Sigmoid colon (tissue), 4 donors: ENCODE results near the gene RBM18.

Experiments
- CTCF ChIP-seq, 4 experiments: fragments of 450-650 bp in 3 of 4; fragments of 200-600 bp in 1 of 4; IDR thresholded peaks; one replicate each; pipeline ENCODE4 v1.5.1; 2016 to 2019; ENCODE audit warnings: antibody characterized with exemption in 4 of 4, mild to moderate bottlenecking in 3 of 4, moderate library complexity in 2 of 4
- EP300 ChIP-seq, 4 donors: sonication (generic); formaldehyde crosslinking; IDR thresholded peaks; one replicate each; pipeline ENCODE4 v1.6.1; 2017; ENCODE audit warnings: antibody characterized with exemption in 4 of 4
- POLR2A ChIP-seq, 2 donors: fragments of 450-650 bp; IDR thresholded peaks; one replicate each; pipeline ENCODE4 v1.6.1; 2016; ENCODE audit warnings: antibody characterized with exemption in 2 of 2, mild to moderate bottlenecking in 2 of 2, moderate library complexity in 2 of 2
- POLR2AphosphoS5 ChIP-seq, 4 donors: sonication (generic); formaldehyde crosslinking; IDR thresholded peaks; one replicate each; pipeline ENCODE4 v1.6.1; 2017; ENCODE audit warnings: antibody characterized with exemption in 4 of 4

GRCh38 chr9:122217640-122218039 is 47.0 kb downstream of the RBM18 start:
- no peak for TF ChIP-seq CTCF (IDR thresholded peaks at IDR 0.05)
- no peak for TF ChIP-seq POLR2AphosphoS5 (IDR thresholded peaks at IDR 0.05)
- TF ChIP-seq EP300 (IDR thresholded peaks at IDR 0.05), result no peak
- TF ChIP-seq POLR2A (IDR thresholded peaks at IDR 0.05), result no peak
